ENCODE data around the gene EVA1A. TPM values are rescaled to one million over a fixed set of nuclear protein-coding genes. Genes with fewer than 3 reads are reported as not detected.

EVA1A gene
- total RNA-seq, 1 donor from 2014 or later, result not detected

DNA sequence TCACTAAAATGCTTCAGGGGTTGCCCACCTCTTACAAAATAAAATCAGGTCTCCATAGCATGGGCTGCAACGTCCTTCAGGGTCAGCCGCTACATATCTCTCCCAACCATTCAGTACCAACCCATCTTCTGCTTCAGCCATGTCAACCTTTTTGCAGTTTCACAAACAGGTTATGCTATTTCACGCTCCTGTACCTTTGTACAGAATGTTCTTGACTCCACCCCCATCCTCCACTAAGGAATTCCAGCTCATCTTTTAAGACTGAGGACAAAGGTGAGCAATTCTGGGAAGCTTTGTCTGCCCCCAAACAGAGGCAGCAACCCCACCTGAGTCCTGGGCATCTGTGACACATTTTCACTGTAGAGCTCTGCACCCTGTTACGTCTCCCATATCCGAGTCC lies 8.8 kb upstream of the EVA1A start:
- no peak overlapping the region for H3K27ac Mint-ChIP-seq (ENCODE audit: unreplicated experiment)
- TF ChIP-seq, protein P1, sequence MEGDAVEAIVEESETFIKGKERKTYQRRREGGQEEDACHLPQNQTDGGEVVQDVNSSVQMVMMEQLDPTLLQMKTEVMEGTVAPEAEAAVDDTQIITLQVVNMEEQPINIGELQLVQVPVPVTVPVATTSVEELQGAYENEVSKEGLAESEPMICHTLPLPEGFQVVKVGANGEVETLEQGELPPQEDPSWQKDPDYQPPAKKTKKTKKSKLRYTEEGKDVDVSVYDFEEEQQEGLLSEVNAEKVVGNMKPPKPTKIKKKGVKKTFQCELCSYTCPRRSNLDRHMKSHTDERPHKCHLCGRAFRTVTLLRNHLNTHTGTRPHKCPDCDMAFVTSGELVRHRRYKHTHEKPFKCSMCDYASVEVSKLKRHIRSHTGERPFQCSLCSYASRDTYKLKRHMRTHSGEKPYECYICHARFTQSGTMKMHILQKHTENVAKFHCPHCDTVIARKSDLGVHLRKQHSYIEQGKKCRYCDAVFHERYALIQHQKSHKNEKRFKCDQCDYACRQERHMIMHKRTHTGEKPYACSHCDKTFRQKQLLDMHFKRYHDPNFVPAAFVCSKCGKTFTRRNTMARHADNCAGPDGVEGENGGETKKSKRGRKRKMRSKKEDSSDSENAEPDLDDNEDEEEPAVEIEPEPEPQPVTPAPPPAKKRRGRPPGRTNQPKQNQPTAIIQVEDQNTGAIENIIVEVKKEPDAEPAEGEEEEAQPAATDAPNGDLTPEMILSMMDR (IDR thresholded peaks at IDR 0.05; ENCODE audit: partially characterized antibody, unreplicated experiment), result no peak
- H3K4me3 Mint-ChIP-seq (ENCODE audit: unreplicated experiment), result no peak overlapping the region
- H3K27me3 Mint-ChIP-seq (ENCODE audit: unreplicated experiment), result no peaks in the 10 kb centered on the region
- DNase-seq, result no peak
- peaks cover 7% of the 10 kb centered on the region for H3K4me1 Mint-ChIP-seq (ENCODE audit: low read depth, unreplicated experiment)
- H3K9me3 Mint-ChIP-seq (ENCODE audit: unreplicated experiment), result no peaks in the 10 kb centered on the region
- H3K36me3 Mint-ChIP-seq (ENCODE audit: unreplicated experiment), result no peaks in the 10 kb centered on the region

DNA sequence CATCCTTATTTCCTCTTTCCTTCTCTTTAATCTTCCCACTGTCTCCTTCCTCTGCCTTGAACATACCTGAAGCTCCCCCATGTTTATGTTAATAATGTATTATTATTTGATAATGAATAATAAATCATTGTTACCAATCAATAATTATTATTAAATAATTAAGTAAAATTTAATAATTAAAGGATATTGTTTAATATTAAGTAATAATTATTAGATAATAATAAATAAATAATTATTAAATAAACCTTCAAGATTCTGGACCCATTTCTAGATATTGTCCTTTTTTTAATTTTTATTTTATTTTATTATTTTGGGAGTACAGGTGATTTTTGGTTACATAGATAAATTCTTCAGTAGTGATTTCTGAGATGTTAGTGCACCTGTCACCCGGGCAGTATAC lies 7.4 kb upstream of the EVA1A start:
- TF ChIP-seq, protein P1 (IDR thresholded peaks at IDR 0.05; ENCODE audit: partially characterized antibody, unreplicated experiment), result no peak
- no peaks in the 10 kb centered on the region for H3K36me3 Mint-ChIP-seq (ENCODE audit: unreplicated experiment)
- H3K27ac Mint-ChIP-seq (ENCODE audit: unreplicated experiment), result no peak overlapping the region
- peaks cover 7% of the 10 kb centered on the region for H3K4me1 Mint-ChIP-seq (ENCODE audit: low read depth, unreplicated experiment)
- no peaks in the 10 kb centered on the region for H3K9me3 Mint-ChIP-seq (ENCODE audit: unreplicated experiment)
- H3K27me3 Mint-ChIP-seq (ENCODE audit: unreplicated experiment), result no peaks in the 10 kb centered on the region
- DNase-seq, result no peak
- H3K4me3 Mint-ChIP-seq (ENCODE audit: unreplicated experiment), result no peak overlapping the region

- TF ChIP-seq, protein P1 (IDR thresholded peaks at IDR 0.05; ENCODE audit: partially characterized antibody, unreplicated experiment), result no peak
- no peaks in the 10 kb centered on the region for H3K36me3 Mint-ChIP-seq (ENCODE audit: unreplicated experiment)
- peaks cover 6% of the 10 kb centered on the region for H3K9me3 Mint-ChIP-seq (ENCODE audit: unreplicated experiment)
- H3K4me1 Mint-ChIP-seq (ENCODE audit: low read depth, unreplicated experiment), result no peaks in the 10 kb centered on the region
- H3K4me3 Mint-ChIP-seq (ENCODE audit: unreplicated experiment), result no peak overlapping the region
- DNase-seq, result no peak
- peaks cover 4% of the 10 kb centered on the region for H3K27me3 Mint-ChIP-seq (ENCODE audit: unreplicated experiment)
- H3K27ac Mint-ChIP-seq (ENCODE audit: unreplicated experiment), result no peak overlapping the region
Measured at GRCh38 chr2:75565472-75566462, 5.0 kb upstream of the EVA1A start.

- Mint-ChIP-seq H3K27me3 (ENCODE audit: unreplicated experiment) (peaks cover 8% of the 10 kb centered on the region), H3K27ac (ENCODE audit: unreplicated experiment) (no peak overlapping the region), H3K4me1 (ENCODE audit: low read depth, unreplicated experiment) (no peaks in the 10 kb centered on the region), H3K9me3 (ENCODE audit: unreplicated experiment) (peaks cover 6% of the 10 kb centered on the region), H3K36me3 (ENCODE audit: unreplicated experiment) (no peaks in the 10 kb centered on the region), H3K4me3 (ENCODE audit: unreplicated experiment) (no peak overlapping the region)
- TF ChIP-seq, protein P1 (IDR thresholded peaks at IDR 0.05; ENCODE audit: partially characterized antibody, unreplicated experiment), result no peak
- DNase-seq, result no peak
Measured at GRCh38 chr2:75564713-75565359, 4.1 kb upstream of the EVA1A start.
